Putamen (tissue), 1 donor: Measurements from ENCODE around the gene FRMD4B.
A peak's percentile ranks its signal among the peaks of the same experiment; 100 is the strongest.

ENCODE experiments used
- DNase-seq: peaks from one replicate; pipeline ENCODE4 v3.0.0-alpha.2; 2016; ENCODE audit warnings: low spot score

Gene FRMD4B

GRCh38 chr3:69405067-69405466, 19.2 kb upstream of the FRMD4B start:
- DNase-seq, result no peak

- DNase-seq, result no peak
These were observed 17.6 kb upstream of the FRMD4B start for GRCh38 chr3:69403454-69403853.

- DNase-seq, result no peak
These were observed 14.8 kb upstream of the FRMD4B start for GRCh38 chr3:69400683-69401082.

- no peak for DNase-seq
These were observed 7.0 kb upstream of the FRMD4B start for GRCh38 chr3:69392850-69393249.

GRCh38 chr3:69392415-69392814, 6.5 kb upstream of the FRMD4B start:
- DNase-seq, result no peak

GRCh38 chr3:69391554-69391953, 5.7 kb upstream of the FRMD4B start:
- DNase-seq, result no peak

- DNase-seq, result no peak
These were observed 4.9 kb upstream of the FRMD4B start for GRCh38 chr3:69390771-69391170.

- no peak for DNase-seq
These were observed 3.8 kb upstream of the FRMD4B start for GRCh38 chr3:69389520-69390248.

GRCh38 chr3:69388241-69388640, 2.4 kb upstream of the FRMD4B start:
- DNase-seq, result no peak

- DNase-seq, result no peak
These were observed 883 bp upstream of the FRMD4B start for GRCh38 chr3:69386556-69387385.

GRCh38 chr3:69385123-69385722, 665 bp downstream of the FRMD4B start:
- no peak for DNase-seq

- DNase-seq, result no peak
These were observed 1.6 kb downstream of the FRMD4B start for GRCh38 chr3:69384326-69384725.

GRCh38 chr3:69379661-69380060, 6.2 kb downstream of the FRMD4B start:
- no peak for DNase-seq

GRCh38 chr3:69378112-69378802, 7.6 kb downstream of the FRMD4B start:
- no peak for DNase-seq

- DNase-seq, result no peak
These were observed 8.6 kb downstream of the FRMD4B start for GRCh38 chr3:69377262-69377661.

- no peak for DNase-seq
These were observed 9.2 kb downstream of the FRMD4B start for GRCh38 chr3:69376731-69377130.

- DNase-seq, result no peak
These were observed 14.1 kb downstream of the FRMD4B start for GRCh38 chr3:69371816-69372215.

- no peak for DNase-seq
These were observed 15.0 kb downstream of the FRMD4B start for GRCh38 chr3:69370901-69371301.

- DNase-seq, result peak; percentile 66
These were observed 15.6 kb downstream of the FRMD4B start for GRCh38 chr3:69370156-69370883.

GRCh38 chr3:69368129-69368741, 17.7 kb downstream of the FRMD4B start:
- DNase-seq, result no peak

GRCh38 chr3:69367586-69367985, 18.3 kb downstream of the FRMD4B start:
- no peak for DNase-seq
